CD4-positive, alpha-beta T cell (primary cell): ENCODE measurements around the gene NEURL1. TPM values are rescaled to one million over a fixed set of nuclear protein-coding genes. Genes with fewer than 3 reads are reported as not detected.
"Not testable (repeated sequence)": the region's sequence is repeated elsewhere in the genome, so short reads cannot be mapped to it uniquely, and the experiment has no call there.

ENCODE experiments used
- ATAC-seq: fragments of 200-7000 bp; cut with Tn5 transposase; one replicate; pipeline ENCODE4 v1.10.0; 2022; ENCODE audit warnings: mild to moderate bottlenecking; ENCODE audit not compliant: poor library complexity
- CTCF ChIA-PET: fragments of 350-600 bp; sonication (Branson Sonifier 250); formaldehyde crosslinking; loops from one replicate; lab custom pipeline; 2021; ENCODE audit warnings: antibody characterized with exemption, inconsistent platforms; lab: Charles Lee
- POLR2A ChIA-PET: fragments of 350-600 bp; sonication (Branson Sonifier 250); formaldehyde crosslinking; loops from one replicate; lab custom pipeline; 2021; ENCODE audit warnings: antibody characterized with exemption, inconsistent platforms; lab: Charles Lee
- DNase-seq, 14 experiments: peaks; one replicate each; pipeline ENCODE4 v3.0.0-alpha.2; 2013 to 2020; ENCODE audit warnings: mixed read lengths in 2 of 14
- H3K27ac ChIP-seq, 2 donors: one replicate each; pipeline versions ENCODE4 v1.5.1 to v1.7.0; 2013; ENCODE audit warnings: low read length in 2 of 2, low read depth in 1 of 2, mild to moderate bottlenecking in 1 of 2
- H3K27me3 ChIP-seq, 2 experiments: 1 replicate in 1 of 2; 2 replicates in 1 of 2; pipeline versions ENCODE4 v1.6.1 to v1.7.0; 2013; ENCODE audit warnings: low read length in 2 of 2, control low read depth in 1 of 2, mild to moderate bottlenecking in 1 of 2, moderate library complexity in 1 of 2; ENCODE audit not compliant: insufficient read depth in 2 of 2, control insufficient read depth in 1 of 2
- H3K36me3 ChIP-seq: one replicate; pipeline ENCODE4 v1.6.1; 2013; ENCODE audit warnings: low read length, control low read depth; ENCODE audit not compliant: insufficient read depth
- H3K4me1 ChIP-seq: one replicate; pipeline ENCODE4 v1.6.1; 2013; ENCODE audit warnings: low read length, control low read depth; ENCODE audit not compliant: insufficient read depth
- H3K4me3 ChIP-seq: one replicate; pipeline ENCODE4 v1.5.1; 2013; ENCODE audit warnings: mild to moderate bottlenecking, low read length, moderate library complexity
- H3K9me3 ChIP-seq, 2 experiments: 1 replicate in 1 of 2; 2 replicates in 1 of 2; pipeline versions ENCODE4 v1.6.1 to v1.7.0; 2013; ENCODE audit warnings: low read length in 2 of 2, mild to moderate bottlenecking in 2 of 2, control low read depth in 1 of 2, moderate library complexity in 1 of 2; ENCODE audit not compliant: control insufficient read depth in 1 of 2, insufficient read depth in 1 of 2
- H3K27ac Mint-ChIP-seq: one replicate; pipeline ENCODE4 v1.8.0; 2020; ENCODE audit warnings: mixed read lengths
- H3K27me3 Mint-ChIP-seq: one replicate; pipeline ENCODE4 v1.8.0; 2021; ENCODE audit warnings: mixed read lengths
- H3K36me3 Mint-ChIP-seq: one replicate; pipeline ENCODE4 v1.8.0; 2021; ENCODE audit warnings: low read depth, mixed read lengths
- H3K4me1 Mint-ChIP-seq: one replicate; pipeline ENCODE4 v1.8.0; 2021; ENCODE audit warnings: low read depth, mixed read lengths
- H3K4me3 Mint-ChIP-seq: one replicate; pipeline ENCODE4 v1.8.0; 2020; ENCODE audit warnings: mild to moderate bottlenecking, mixed read lengths
- H3K9me3 Mint-ChIP-seq: one replicate; pipeline ENCODE4 v1.8.0; 2020; ENCODE audit warnings: mixed read lengths
- intact Hi-C, 2 experiments: fragments of 100-400 bp; cut with DNase I in 1 of 2; cut with micrococcal nuclease in 1 of 2; formaldehyde crosslinking; loops; one replicate each; pipeline versions ENCODE4 v1.15.1 to v1.9.0; 2023 to 2025; cut with DNase I, micrococcal nuclease
- total RNA-seq, 174 experiments: library from RNA in 2 of 174; stranded (reverse) in 2 of 174; gene quantifications; one replicate each; pipeline ENCODE4 v1.2.3 and lab custom pipeline; 2021 to 2026
- TF ChIP-seq, protein P1 (sequence below): fragments of 200-600 bp; IDR thresholded peaks from one replicate; pipeline ENCODE4 v1.8.0; 2022; ENCODE audit warnings: antibody characterized with exemption, mild to moderate bottlenecking

Gene NEURL1
- total RNA-seq, 2 experiments from 2014 or later = 0.85 to 1.1 TPM

- Mint-ChIP-seq H3K27me3 (peaks cover 51% of the 10 kb centered on the region), H3K4me1 (peaks cover 5% of the 10 kb centered on the region), H3K4me3 (no peak overlapping the region), H3K9me3 (no peaks in the 10 kb centered on the region), H3K27ac (no peak overlapping the region), H3K36me3 (no peaks in the 10 kb centered on the region)
- Histone ChIP-seq H3K4me1 (peaks cover 10% of the 10 kb centered on the region), H3K27ac (no peak overlapping the region), H3K4me3 (no peak overlapping the region), H3K27me3 (peaks cover 6 to 8% of the 10 kb centered on the region in 2 experiments), H3K36me3 (no peaks in the 10 kb centered on the region), H3K9me3 (no peaks in the 10 kb centered on the region)
- ChIA-PET POLR2A (no interaction called here), CTCF (no interaction called here)
- ATAC-seq (no peak), DNase-seq (no peak)
- TF ChIP-seq, protein P1, sequence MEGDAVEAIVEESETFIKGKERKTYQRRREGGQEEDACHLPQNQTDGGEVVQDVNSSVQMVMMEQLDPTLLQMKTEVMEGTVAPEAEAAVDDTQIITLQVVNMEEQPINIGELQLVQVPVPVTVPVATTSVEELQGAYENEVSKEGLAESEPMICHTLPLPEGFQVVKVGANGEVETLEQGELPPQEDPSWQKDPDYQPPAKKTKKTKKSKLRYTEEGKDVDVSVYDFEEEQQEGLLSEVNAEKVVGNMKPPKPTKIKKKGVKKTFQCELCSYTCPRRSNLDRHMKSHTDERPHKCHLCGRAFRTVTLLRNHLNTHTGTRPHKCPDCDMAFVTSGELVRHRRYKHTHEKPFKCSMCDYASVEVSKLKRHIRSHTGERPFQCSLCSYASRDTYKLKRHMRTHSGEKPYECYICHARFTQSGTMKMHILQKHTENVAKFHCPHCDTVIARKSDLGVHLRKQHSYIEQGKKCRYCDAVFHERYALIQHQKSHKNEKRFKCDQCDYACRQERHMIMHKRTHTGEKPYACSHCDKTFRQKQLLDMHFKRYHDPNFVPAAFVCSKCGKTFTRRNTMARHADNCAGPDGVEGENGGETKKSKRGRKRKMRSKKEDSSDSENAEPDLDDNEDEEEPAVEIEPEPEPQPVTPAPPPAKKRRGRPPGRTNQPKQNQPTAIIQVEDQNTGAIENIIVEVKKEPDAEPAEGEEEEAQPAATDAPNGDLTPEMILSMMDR = no peak
- intact Hi-C loops = no loop called here
Measured at GRCh38 chr10:103500481-103500880, 7.0 kb downstream of the NEURL1 start.

DNA sequence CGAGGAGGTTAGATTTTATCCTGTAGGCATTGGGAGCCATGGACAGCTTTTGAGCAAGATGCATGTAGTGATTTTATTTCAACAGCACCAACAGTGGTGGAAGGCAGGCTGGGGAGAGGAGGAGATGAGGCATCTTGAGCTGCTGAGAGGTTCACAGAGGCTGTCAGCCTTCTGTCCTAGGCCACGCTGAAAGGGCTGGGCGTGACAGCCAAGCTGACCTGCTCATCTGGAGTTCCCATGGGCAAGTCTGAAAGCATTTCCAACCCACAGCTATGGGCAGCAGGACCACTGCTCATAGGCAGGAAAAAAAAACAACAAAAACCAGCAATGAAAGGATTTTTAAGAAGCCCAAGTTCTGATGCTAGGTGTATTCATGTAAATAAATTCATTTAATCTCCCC, 7.7 kb downstream of the NEURL1 start:
- H3K36me3 ChIP-seq = no peaks in the 10 kb centered on the region
- intact Hi-C loops = no loop called here
- peaks cover 10% of the 10 kb centered on the region for H3K4me1 ChIP-seq
- ChIA-PET POLR2A (no interaction called here), CTCF (no interaction called here)
- Mint-ChIP-seq H3K4me3 (no peak overlapping the region), H3K36me3 (no peaks in the 10 kb centered on the region), H3K9me3 (no peaks in the 10 kb centered on the region), H3K27me3 (peaks cover 44% of the 10 kb centered on the region), H3K4me1 (peaks cover 5% of the 10 kb centered on the region), H3K27ac (no peak overlapping the region)
- H3K27me3 ChIP-seq = peaks cover 6 to 8% of the 10 kb centered on the region in 2 experiments
- DNase-seq = no peak
- TF ChIP-seq, protein P1 = no peak
- no peaks in the 10 kb centered on the region for H3K9me3 ChIP-seq
- ATAC-seq = no peak
- no peak overlapping the region for H3K27ac ChIP-seq
- H3K4me3 ChIP-seq = no peak overlapping the region

- DNase-seq = no peak
- Mint-ChIP-seq H3K9me3 (no peaks in the 10 kb centered on the region), H3K4me3 (no peak overlapping the region), H3K36me3 (no peaks in the 10 kb centered on the region), H3K27me3 (peaks cover 30% of the 10 kb centered on the region), H3K4me1 (peaks cover 5% of the 10 kb centered on the region), H3K27ac (no peak overlapping the region)
- no peak for ATAC-seq
- H3K27ac ChIP-seq = no peak overlapping the region
- POLR2A ChIA-PET = no interaction called here
- no peaks in the 10 kb centered on the region for H3K36me3 ChIP-seq
- TF ChIP-seq, protein P1 = no peak
- intact Hi-C loops = no loop called here
- peaks cover 10% of the 10 kb centered on the region for H3K4me1 ChIP-seq
- H3K9me3 ChIP-seq = no peaks in the 10 kb centered on the region
- H3K4me3 ChIP-seq = no peak overlapping the region
- peaks cover 0 to 3% of the 10 kb centered on the region in 2 experiments for H3K27me3 ChIP-seq
- CTCF ChIA-PET = interaction anchor here (0.7 kb wide), 1 partner anchor 205 kb away, joined by 3 read pairs; no protein-coding TSS in a partner anchor
Measured at GRCh38 chr10:103502849-103503660, 9.6 kb downstream of the NEURL1 start.

DNA sequence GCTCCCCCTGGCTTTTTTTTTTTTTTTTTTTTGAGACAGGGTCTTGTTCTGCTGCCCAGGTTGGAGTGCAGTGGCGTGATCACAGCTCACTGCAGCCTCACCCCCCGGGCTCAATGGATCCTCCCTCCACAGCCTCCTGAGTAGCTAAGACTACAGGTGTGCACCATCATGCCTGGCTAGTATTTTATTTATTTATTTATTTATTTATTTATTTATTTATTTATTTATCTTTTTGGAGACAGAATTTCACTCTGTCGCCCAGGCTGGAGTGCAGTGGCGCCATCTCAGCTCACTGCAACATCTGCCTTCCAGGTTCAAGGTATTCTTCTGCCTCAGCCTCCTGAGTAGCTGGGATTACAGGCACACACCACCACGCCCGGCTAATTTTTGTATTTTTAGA, 10.3 kb downstream of the NEURL1 start:
- H3K9me3 Mint-ChIP-seq, H3K4me1 Mint-ChIP-seq, DNase-seq, H3K36me3 ChIP-seq, H3K9me3 ChIP-seq, POLR2A ChIA-PET, H3K27ac Mint-ChIP-seq, H3K36me3 Mint-ChIP-seq, H3K27ac ChIP-seq, H3K4me3 Mint-ChIP-seq, H3K4me3 ChIP-seq, H3K27me3 ChIP-seq, ATAC-seq, intact Hi-C loops: not testable (repeated sequence)
- peaks cover 10% of the 10 kb centered on the region for H3K4me1 ChIP-seq
- CTCF ChIA-PET = interaction anchor here (0.7 kb wide), 1 partner anchor 204 kb away, joined by 3 read pairs; no protein-coding TSS in a partner anchor
- peaks cover 26% of the 10 kb centered on the region for H3K27me3 Mint-ChIP-seq
